Activated T-cell treated with anti-CD3 and anti-CD28 coated beads for 24 hours (primary cell): ENCODE results near the gene COX19.

Source experiments
- DNase-seq: peaks from one replicate; pipeline ENCODE4 v3.0.0-alpha.2; 2020; ENCODE audit warnings: low read depth

COX19 gene

DNA sequence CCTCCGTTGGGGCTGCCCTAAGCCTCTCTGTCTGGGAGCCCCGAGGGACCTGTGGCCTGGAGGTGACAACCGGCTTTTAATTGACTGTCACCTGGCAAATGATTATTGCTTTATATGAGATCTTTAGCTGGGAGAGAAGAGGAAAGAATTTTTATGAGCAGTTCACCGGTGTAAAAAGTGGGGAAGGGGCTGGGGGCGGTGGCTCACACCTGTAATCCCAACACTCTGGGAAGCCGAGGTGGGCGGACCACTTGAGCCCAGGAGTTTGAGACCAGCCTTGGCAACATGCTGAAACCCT, 2.6 kb upstream of the COX19 start:
- no peak for DNase-seq

GRCh38 chr7:977326-978048, 2.1 kb upstream of the COX19 start:
- DNase-seq = no peak

DNA sequence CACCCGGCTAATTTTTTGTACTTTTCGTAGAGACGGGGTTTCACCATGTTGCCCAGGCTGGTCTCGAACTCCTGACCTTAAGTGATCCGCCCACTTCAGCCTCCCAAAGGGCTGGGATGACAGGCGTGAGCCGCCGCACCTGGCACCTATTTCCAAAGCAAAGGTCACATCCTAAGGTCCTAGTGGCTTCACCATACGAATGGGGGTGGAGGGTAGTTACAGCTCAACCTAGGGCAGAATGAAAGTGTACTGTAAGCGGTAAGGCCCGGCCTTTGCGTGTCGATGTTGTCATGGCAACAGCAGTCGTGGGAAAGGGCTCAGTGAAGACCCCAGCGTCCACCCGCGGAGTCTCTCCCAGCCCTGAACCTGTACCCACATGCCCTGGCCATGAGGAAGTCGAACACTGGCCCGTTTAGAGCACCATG, 1.6 kb upstream of the COX19 start:
- no peak for DNase-seq

DNA sequence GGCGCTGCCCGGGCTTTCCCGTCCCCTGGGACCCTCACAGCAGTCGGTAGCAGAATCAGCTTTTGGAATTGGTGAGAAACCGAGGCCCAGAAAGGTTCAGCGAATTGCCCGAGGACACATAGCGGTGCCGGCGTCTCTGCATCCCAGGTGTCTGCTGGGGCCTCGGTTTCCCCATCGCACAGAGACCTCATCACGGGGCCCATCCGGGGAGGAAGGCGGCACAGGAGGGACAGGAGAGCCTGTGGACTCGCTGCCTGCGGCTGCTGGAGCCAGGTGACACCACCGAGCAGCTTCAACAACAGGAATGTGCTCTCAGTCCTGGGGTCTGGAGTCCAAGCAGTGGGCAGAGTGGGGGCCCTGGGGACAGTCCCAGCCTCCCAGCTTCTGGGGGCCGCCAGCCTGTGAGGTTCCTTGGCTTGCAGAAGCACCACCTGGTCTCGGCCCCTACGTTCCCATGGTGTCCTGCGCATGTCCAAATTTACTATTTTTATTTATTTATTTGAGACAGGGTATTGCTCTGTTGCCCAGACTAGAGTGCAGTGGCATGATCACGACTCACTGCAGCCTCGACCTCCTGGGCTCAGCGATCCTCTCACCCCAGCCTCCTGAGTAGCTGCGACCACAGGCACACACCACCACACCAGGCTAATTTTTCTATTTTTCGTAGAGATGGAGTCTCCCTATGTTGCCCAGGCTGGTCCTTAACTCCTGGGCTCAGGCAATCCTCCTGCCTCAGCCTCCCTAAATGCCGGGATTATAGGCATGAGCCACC, 539 bp upstream of the COX19 start:
- no peak for DNase-seq

DNA sequence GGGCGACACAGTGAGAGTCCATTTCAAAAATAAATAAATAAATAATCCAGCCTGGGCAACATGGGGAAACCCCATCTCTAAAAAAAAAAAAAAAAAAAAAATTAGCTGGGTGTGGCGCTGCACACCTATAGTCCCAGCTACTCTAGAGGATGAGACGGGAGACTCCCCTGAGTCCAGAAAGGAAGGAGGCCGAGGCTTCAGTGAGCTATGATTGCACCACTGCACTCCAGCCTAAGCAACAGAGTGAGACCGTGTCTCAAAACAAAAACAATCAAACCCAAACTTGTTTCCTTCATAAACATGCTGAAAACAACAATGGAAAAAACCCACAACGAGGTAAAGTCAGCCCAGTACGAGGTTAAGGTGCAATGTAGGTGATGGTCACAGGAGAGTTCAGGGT, 1.2 kb downstream of the COX19 start:
- no peak for DNase-seq

- DNase-seq = no peak
Observed at GRCh38 chr7:973312-973711, 2.0 kb downstream of the COX19 start.

GRCh38 chr7:972676-973309, 2.6 kb downstream of the COX19 start:
- no peak for DNase-seq

GRCh38 chr7:972110-972509, 3.2 kb downstream of the COX19 start:
- no peak for DNase-seq

DNA sequence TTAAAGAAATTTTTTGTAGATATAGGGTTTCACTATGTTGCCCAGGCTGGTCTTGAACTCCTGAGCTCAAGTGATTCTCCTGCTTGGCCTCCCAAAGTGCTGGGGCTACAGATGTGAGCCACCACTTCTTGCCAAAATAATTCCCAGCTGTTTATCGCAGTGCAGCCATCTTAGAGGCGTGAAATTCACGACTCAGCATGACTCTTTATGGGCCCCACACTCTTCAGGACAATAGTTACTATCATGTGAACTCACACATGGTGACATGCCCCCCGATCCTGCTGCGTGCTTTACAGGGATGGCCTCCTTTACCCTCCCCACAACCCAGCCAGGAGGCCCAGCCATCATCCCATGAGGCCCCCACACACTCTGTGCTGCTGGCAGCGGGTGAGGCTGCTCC, 4.6 kb downstream of the COX19 start:
- DNase-seq = no peak

- DNase-seq = no peak
Observed at GRCh38 chr7:969403-969802, 5.9 kb downstream of the COX19 start.

- DNase-seq = no peak
Observed at GRCh38 chr7:968205-969105, 6.9 kb downstream of the COX19 start.

DNA sequence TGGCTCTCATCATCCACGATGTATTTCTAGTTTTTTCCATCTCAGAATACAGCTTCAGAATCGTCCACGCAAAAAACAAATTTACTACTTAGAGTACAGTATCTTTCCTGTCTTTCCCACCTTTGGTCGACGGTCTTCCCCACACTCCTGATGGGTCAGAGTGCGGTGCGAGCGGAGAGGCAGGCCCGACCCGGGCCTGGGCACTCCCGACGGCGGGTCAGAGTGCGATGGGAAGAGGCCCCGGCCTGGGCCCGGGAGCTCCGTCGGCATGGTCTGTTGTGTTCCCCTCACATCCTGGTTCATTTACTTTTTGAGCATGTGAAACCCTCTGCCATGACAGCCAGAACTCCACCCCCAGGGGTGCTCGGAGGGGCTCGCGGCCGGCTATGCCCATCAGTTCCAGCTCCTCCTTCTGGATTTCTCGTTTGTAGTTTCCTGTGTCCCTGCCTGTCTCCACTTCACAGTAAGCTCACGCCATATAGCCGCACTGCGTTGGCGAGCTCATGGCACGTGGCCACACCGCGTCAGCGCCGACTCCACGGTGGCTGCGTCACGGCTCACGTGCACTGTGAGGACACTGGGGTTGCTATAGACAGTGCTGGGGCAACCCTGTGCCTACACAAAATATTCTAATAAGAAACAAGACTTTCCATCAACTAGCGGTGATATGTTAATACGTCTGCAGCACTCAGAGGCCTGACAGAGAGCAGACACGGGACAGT, 7.8 kb downstream of the COX19 start:
- DNase-seq = no peak

DNA sequence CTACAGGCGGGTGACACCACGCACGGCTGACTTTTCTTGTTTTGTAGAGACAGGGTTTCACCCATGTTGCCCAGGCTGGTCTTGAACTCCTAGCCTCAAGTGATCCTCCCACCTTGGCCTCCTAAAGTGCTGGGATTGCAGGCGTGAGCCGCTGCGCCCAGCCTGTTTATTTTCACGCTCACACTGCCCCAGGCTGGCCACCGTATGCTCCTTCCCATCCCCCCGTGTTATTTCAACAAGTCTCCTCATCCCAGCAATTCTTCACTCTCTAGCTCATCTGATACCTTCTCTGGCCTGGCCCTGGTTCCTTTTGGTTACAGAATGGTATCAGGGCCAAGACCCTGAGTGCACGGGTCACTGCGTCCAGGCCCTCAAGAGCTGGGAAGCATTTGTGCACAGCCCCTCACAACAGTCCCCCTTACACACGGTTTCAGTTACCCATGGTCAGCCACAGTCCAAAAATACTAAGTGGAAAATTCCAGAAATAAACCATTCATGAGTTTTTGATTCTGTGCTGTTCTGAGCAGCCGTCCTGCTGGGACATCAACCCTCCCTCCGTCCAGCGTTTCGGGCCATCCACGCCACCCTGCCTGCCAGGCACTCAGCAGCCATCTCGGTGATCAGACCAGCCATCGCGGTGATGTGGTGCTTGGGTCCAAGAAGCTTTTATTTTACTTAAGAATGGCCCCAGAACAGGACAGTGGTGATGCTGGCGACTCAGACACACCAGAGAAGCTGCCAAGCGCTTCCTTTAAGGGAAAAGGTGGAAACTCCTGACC, 8.9 kb downstream of the COX19 start:
- DNase-seq = no peak

- no peak for DNase-seq
Observed at GRCh38 chr7:964401-965231, 10.7 kb downstream of the COX19 start.

DNA sequence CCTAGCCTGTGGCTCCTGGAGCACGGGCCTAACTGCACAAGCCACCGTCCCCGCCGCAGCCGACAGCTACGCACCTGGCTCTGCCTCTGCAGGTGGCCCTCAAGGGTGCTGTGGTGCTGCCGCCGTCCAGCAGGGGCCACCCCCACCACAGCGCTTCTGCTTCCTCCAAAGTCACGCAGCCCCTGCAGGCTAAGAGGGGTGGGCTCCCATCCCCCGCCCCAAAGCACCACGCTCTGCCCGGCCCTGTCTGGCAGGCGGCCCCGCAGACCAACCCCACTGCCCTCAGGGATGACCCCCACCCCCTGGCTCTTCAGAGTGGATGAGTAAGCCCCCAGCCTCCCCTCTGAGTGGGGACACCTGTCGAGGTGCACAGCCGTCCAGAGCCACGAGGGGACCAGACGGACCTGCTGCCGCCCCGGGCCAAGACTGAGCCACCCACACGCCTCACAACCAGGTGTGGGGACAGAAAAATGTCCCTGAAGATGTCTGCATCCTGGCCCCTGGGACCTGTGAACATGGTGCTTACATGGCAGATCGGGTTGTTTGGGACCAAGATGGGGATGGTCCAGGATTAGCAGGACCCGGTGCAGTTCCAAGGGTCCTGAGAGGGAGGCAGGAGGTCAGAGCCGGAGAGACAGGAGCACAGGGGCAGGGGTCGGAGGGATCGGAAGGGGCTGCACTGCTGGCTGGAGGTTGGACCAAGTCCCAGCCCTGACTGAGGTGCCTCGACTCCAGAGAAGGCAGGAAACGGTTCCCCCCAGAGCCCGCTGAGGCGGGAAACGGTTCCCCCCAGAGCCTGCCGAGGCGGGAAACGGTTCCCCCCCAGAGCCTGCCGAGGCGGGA, 11.9 kb downstream of the COX19 start:
- DNase-seq = no peak

GRCh38 chr7:962401-963081, 12.8 kb downstream of the COX19 start:
- no peak for DNase-seq

- DNase-seq = no peak
Observed at GRCh38 chr7:961546-962400, 13.6 kb downstream of the COX19 start.
